Small intestine (tissue), 7 donors: Measurements from ENCODE around the gene KAT6B. TPM values are rescaled to one million over a fixed set of nuclear protein-coding genes. Genes with fewer than 3 reads are reported as not detected.

Experiments
- DNase-seq, 2 donors: peaks; one replicate each; pipeline versions ENCODE4 v3.0.0 to v3.0.0-alpha.2; 2013
- FAIRE-seq: peaks from 2 replicates; lab custom pipeline; 2012; peaks lifted over from hg19 to GRCh38; lab: Jason Lieb, UNC
- H3K27ac ChIP-seq, 3 donors: one replicate each; pipeline ENCODE4 v1.5.1; 2013; ENCODE audit warnings: low read length in 2 of 3, mild to moderate bottlenecking in 2 of 3, control low read depth in 1 of 3, inconsistent platforms in 1 of 3, low read depth in 1 of 3, moderate library complexity in 1 of 3
- H3K27me3 ChIP-seq, 3 donors: one replicate each; pipeline ENCODE4 v1.6.1; 2013; ENCODE audit warnings: low read length in 3 of 3, inconsistent platforms in 1 of 3; ENCODE audit not compliant: control insufficient read depth in 3 of 3, insufficient read depth in 3 of 3
- H3K36me3 ChIP-seq, 3 donors: one replicate each; pipeline ENCODE4 v1.6.1; 2013; ENCODE audit warnings: low read length in 3 of 3, inconsistent platforms in 1 of 3, low read depth in 1 of 3, mild to moderate bottlenecking in 1 of 3, moderate library complexity in 1 of 3; ENCODE audit not compliant: control insufficient read depth in 3 of 3, insufficient read depth in 2 of 3
- H3K4me1 ChIP-seq, 3 donors: one replicate each; pipeline ENCODE4 v1.6.1; 2013; ENCODE audit warnings: low read length in 2 of 3, inconsistent platforms in 1 of 3, low read depth in 1 of 3, mild to moderate bottlenecking in 1 of 3, moderate library complexity in 1 of 3; ENCODE audit not compliant: control insufficient read depth in 3 of 3, insufficient read depth in 2 of 3
- H3K4me3 ChIP-seq, 3 donors: one replicate each; pipeline ENCODE4 v1.5.1; 2013; ENCODE audit warnings: low read length in 3 of 3, control low read depth in 1 of 3, inconsistent platforms in 1 of 3, low read depth in 1 of 3, mild to moderate bottlenecking in 1 of 3, moderate library complexity in 1 of 3
- H3K9me3 ChIP-seq, 2 donors: one replicate each; pipeline ENCODE4 v1.6.1; 2013; ENCODE audit warnings: low read depth in 1 of 2, low read length in 1 of 2; ENCODE audit not compliant: control insufficient read depth in 2 of 2, insufficient read depth in 1 of 2
- WGBS, 3 donors: extraction: QIAGEN DNeasy Blood & Tissue Kit; methylation state at CpG; one replicate each; pipeline ENCODE4 v1.1.7; 2013; 5-methylcytosine and 5-hydroxymethylcytosine counted together
- polyA plus RNA-seq, 4 donors: library from polyadenylated mRNA; stranded (reverse) in 3 of 4; unstranded in 1 of 4; fragments of 200-250 nt in 3 of 4; fragments of 120-200 nt in 1 of 4; gene quantifications; one replicate each; pipeline versions ENCODE4 v1.2.1 to v1.2.3, GENCODE V29; 2013
- donor health status: healthy with polysubstance abuse.
- donor health status: control.
- donor health status: control.
- donor health status: Bipolar disorder and iron deficiency.
- donor health status: healthy.

The KAT6B gene
- polyA plus RNA-seq, 4 donors = 4.6 to 16.2 (median 5.9) TPM

- Histone ChIP-seq H3K27ac (no peak overlapping the region), H3K9me3 (no peaks in the 10 kb centered on the region), H3K4me3 (no peak overlapping the region), H3K27me3 (no peaks in the 10 kb centered on the region), H3K36me3 (no peaks in the 10 kb centered on the region), H3K4me1 (peaks cover 10 to 21% (median 10%) of the 10 kb centered on the region in 3 donors)
- peak; percentile 59 to 63 for DNase-seq
- 17 to 48% (median 34%) methylated on average over 5 of the region's 5 CpGs for WGBS, 3 donors
- FAIRE-seq = no peak
Measured at GRCh38 chr10:74949034-74949832, 122.8 kb downstream of the KAT6B start.

DNA sequence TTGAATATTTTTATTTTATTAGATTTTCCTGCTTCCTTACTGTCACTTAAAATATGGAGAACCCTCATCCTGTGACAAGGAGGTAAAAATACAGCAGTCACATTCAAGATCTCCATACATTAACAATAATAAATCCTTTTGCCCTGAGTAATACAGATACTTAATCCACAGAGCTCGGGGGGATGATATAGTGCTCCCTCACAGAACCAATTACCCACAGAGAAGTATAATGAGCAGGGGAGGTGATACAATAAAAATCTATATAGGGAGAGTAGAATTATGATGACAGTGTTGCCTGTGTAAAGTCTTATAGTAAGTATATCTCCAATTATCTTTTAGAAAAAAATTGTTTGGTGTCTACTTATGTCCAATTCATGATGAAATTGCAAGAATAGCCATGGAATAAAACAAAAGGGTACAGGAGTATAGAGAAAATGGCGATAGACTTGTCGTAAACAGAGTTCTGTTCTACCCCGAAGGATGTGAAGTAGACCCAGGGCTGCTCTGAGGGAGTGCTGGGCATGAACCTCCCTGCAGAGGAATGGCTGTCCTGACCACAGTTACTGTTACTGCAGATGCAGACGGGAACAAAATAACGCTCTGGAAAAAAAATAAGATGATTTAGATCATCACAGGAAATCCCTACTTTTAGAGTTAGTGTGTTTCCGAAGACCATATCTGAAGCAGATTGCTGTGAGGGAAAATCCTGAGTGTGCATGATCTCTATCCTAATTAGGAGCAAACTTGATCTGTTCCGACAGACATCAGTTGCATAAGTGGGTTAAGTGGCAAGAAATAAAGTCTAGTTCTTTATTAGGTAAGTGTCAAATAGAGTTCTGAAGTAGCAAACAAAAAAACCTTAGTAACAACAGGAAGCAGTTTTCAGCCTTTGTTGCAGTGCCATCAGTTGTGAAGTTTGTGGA, 123.7 kb downstream of the KAT6B start:
- peaks cover 10 to 21% (median 10%) of the 10 kb centered on the region in 3 donors for H3K4me1 ChIP-seq
- H3K36me3 ChIP-seq = no peaks in the 10 kb centered on the region
- no peak for DNase-seq
- no peak for FAIRE-seq
- H3K27me3 ChIP-seq = no peaks in the 10 kb centered on the region
- no peaks in the 10 kb centered on the region for H3K9me3 ChIP-seq
- H3K27ac ChIP-seq = peak overlapping the region in 1 of 3 donors; percentile 17
- H3K4me3 ChIP-seq = no peak overlapping the region
- WGBS, 3 donors = 72 to 86% (median 80%) methylated on average over 8 of the region's 8 CpGs

GRCh38 chr10:74953214-74953613, 126.8 kb downstream of the KAT6B start:
- Histone ChIP-seq H3K4me1 (peaks cover 4 to 10% (median 6%) of the 10 kb centered on the region in 3 donors), H3K27me3 (no peaks in the 10 kb centered on the region), H3K36me3 (no peaks in the 10 kb centered on the region), H3K9me3 (no peaks in the 10 kb centered on the region), H3K4me3 (no peak overlapping the region), H3K27ac (no peak overlapping the region)
- 65 to 89% (median 81%) methylated on average over 2 of the region's 2 CpGs for WGBS, 3 donors
- DNase-seq (no peak), FAIRE-seq (no peak)

DNA sequence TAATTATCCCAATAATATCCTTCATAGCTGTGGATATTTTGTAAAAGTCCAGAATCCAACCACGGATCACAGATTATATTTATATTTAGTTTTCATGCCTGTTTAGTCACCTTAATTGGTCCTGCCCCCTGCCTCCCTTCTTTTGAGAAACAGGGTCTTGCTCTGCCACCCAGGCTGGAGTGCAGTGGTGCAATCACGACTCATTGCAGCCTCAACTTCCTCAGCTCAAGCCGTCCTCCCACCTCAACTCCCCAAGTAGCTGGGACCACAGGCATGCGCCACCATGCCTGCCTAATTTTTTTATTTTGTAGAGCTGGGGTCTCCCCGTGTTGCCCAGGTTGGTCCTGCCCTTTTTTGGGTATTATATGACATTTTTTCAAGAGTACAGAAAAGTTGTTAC, 129.4 kb downstream of the KAT6B start:
- DNase-seq (no peak), FAIRE-seq (no peak)
- peak overlapping the region in 1 of 3 donors; percentile 4 for H3K27ac ChIP-seq
- no peaks in the 10 kb centered on the region for H3K36me3 ChIP-seq
- WGBS, 3 donors = 85 to 94% (median 91%) methylated on average over 5 of the region's 5 CpGs
- no peaks in the 10 kb centered on the region for H3K27me3 ChIP-seq
- H3K4me3 ChIP-seq = no peak overlapping the region
- no peaks in the 10 kb centered on the region for H3K9me3 ChIP-seq
- H3K4me1 ChIP-seq = no peaks in the 10 kb centered on the region

DNA sequence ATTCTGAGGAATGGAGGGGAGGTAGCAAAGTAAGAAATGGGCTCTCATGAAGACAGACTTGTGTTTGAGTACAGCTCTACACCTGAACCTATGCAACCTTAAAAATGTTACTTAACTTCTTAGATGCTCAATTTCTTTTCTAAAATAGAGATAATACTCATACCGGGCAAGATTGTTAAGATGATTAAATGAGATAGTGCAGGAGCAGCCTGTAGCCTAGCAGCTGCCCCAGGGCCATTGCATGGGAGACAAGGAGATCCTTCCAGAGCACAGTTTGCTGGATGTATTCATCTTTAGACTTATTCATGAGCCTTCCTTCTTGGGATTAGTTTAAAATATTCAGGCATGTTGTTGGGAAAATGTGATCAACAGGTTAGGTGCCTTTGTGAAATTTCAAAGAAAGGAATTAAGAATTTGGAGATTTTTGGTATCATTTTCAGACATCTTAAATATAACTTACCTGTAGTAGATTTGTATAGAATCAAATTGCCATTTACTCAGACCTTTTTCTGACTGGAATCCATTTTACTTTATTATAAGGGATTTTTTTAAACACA, 130.2 kb downstream of the KAT6B start:
- Histone ChIP-seq H3K4me3 (no peak overlapping the region), H3K4me1 (no peaks in the 10 kb centered on the region), H3K36me3 (no peaks in the 10 kb centered on the region), H3K27me3 (no peaks in the 10 kb centered on the region), H3K9me3 (no peaks in the 10 kb centered on the region), H3K27ac (no peak overlapping the region)
- DNase-seq = no peak
- 89 to 95% (median 94%) methylated on average over 1 of the region's 1 CpG for WGBS, 3 donors
- FAIRE-seq = no peak

DNA sequence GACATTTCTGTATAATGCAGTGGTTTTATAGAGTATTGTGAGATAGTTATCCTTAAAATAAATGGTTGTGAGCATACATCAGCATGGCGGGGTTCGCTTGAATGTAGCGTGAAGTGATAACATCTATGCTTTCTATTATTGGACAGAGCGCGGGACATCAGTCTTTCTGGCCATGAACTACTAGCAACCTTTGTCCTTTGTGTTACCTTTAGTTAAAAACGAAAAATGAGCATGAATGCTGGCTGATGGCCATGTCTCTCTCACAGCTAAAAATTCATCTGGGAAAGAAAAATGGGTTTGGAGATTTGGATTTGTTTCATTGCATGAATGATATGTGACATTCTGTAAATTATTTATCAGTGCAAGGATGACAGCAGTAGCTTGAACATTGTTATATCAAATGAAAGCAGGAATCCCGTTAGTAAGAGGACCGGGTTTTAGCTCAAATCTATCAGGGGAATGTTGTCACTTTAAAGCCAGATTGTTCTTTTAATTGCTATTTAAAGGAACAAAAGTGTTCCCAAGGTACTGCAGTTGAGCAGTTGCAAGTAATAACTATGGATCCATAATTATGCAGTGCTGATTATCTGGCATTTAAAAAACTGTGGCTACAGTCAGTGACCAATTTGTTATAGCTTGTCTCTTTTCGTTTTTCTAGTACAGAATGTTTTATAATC, 131.0 kb downstream of the KAT6B start:
- Histone ChIP-seq H3K27ac (no peak overlapping the region), H3K36me3 (no peaks in the 10 kb centered on the region), H3K9me3 (no peaks in the 10 kb centered on the region), H3K27me3 (no peaks in the 10 kb centered on the region), H3K4me3 (no peak overlapping the region), H3K4me1 (no peaks in the 10 kb centered on the region)
- 50 to 61% (median 51%) methylated on average over 9 of the region's 9 CpGs for WGBS, 3 donors
- FAIRE-seq = no peak
- no peak for DNase-seq

GRCh38 chr10:74958316-74958715, 131.9 kb downstream of the KAT6B start:
- H3K27me3 ChIP-seq = no peaks in the 10 kb centered on the region
- H3K9me3 ChIP-seq = no peaks in the 10 kb centered on the region
- FAIRE-seq = no peak
- no peak overlapping the region for H3K4me3 ChIP-seq
- no peaks in the 10 kb centered on the region for H3K4me1 ChIP-seq
- WGBS, 3 donors = 96 to 100% (median 99%) methylated on average over 3 of the region's 3 CpGs
- DNase-seq = no peak
- no peaks in the 10 kb centered on the region for H3K36me3 ChIP-seq
- H3K27ac ChIP-seq = no peak overlapping the region

DNA sequence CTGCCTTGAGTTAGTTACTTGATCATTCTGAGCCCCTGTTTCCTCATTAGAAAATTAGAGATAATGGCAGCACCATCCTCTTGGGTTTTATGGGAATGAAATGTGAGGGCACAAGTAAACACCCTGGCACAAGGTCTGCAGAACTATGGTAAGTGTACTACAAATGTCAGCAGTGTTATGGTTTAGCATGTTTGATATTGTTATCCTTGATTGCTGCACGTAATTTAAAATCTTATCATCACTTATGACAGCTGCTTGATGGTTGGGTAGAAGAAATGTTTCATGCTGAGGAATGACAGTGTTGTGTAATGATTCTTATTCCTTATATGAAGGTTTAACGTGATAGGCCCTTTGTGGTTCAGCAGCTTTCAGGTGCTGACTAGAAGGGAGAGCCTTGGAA, 134.3 kb downstream of the KAT6B start:
- no peak overlapping the region for H3K27ac ChIP-seq
- H3K4me1 ChIP-seq = no peaks in the 10 kb centered on the region
- 72 to 89% (median 73%) methylated on average over 2 of the region's 2 CpGs for WGBS, 3 donors
- peak in 1 of 2 donors; percentile 10 for DNase-seq
- no peak for FAIRE-seq
- H3K4me3 ChIP-seq = no peak overlapping the region
- no peaks in the 10 kb centered on the region for H3K36me3 ChIP-seq
- H3K27me3 ChIP-seq = no peaks in the 10 kb centered on the region
- no peaks in the 10 kb centered on the region for H3K9me3 ChIP-seq
